CMK (cell line): ENCODE results near the gene CES5A.
A peak's percentile ranks its signal among the peaks of the same experiment; 100 is the strongest.
"Not testable (repeated sequence)": the region's sequence is repeated elsewhere in the genome, so short reads cannot be mapped to it uniquely, and the experiment has no call there.

Experiments used
- DNase-seq: peaks from one replicate; pipeline ENCODE4 v3.0.0-alpha.2; 2010; ENCODE audit warnings: low read depth

Gene CES5A

DNA sequence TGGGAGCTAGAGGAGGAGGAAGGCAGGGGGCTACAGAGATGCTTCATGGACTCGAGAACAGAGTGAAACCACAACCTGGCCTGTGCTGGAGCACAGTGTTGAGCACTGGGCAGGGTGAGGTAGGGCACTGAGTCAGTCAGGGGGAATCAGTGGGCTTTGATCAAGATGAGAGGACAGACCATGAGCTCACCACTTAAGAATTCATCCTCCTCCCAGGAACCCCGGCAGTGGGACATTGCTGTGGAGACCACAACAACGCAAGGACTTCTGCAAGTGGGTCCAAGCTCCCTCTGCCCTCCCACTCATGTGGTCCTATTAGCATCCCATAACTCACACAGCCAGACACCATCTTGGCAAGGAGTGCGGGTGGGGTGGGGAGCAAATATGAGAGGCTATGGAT lies 1.7 kb upstream of the CES5A start:
- DNase-seq, result no peak

DNA sequence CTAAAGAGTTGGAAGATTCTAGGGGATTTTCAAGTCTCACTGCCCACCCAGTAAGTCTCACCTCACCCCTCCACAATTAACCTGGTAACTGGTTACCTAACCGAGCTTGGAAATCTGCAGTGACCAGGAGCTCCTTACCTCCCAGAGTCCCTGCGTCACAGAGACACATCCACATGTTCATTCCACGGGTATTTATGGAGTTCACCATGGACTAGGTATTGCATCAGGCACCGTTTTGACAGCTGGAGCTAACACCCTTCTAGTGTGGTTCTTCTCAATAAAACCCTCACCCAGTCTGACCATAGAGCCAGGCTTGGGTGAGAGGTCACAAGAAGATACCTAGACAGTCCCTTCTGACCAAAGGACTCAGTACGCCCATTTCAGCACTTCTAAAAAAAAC lies 2.1 kb downstream of the CES5A start:
- no peak for DNase-seq

DNA sequence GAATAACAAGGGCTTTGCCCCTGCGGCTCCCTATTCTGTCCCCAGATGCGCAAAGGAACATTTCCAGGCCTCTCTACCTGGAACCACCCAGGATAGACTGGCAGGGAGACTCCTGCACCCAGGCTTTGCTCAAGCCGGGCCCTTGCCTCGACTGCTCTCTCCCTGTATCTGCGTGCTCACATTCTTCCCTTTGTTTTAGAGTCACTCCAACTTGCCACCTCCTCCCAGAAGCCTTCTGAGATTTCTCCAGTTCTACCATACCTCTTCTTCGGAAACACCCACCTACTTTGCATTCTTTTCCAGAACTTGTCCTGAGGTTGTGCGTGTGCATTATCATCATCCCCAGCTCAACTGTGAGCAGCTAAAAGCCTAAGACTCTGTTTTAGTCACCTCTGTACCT lies 3.0 kb downstream of the CES5A start:
- no peak for DNase-seq

DNA sequence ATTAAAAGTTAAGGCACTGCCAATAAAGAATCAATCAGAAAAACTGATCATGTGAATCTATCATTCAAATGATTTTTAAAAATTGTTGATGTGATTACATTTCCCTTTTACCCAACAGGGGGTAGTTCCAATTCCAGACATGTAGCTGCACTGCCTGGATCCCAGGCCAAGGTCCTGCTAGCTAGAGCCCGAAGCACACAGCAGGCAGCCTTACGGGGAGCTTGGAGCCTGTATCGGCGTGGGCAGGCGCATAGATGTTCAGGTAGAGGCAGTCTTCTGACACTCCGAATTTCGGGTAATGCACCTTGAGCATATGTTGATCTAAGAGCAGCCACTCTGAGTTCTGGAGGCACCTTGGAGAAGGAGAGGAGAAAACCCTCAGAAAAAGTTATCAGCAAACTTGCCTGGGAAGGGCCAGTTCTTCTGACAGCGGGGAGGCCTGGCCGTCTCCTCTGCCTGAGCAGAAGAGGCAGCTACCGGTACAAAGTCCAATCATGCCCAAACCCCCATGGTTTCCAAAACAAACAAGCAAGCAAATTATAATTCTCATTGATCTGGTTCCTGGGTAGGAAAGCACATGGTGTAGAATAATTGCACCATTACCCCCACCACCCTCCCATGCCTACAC lies 3.6 kb downstream of the CES5A start:
- no peak for DNase-seq

DNA sequence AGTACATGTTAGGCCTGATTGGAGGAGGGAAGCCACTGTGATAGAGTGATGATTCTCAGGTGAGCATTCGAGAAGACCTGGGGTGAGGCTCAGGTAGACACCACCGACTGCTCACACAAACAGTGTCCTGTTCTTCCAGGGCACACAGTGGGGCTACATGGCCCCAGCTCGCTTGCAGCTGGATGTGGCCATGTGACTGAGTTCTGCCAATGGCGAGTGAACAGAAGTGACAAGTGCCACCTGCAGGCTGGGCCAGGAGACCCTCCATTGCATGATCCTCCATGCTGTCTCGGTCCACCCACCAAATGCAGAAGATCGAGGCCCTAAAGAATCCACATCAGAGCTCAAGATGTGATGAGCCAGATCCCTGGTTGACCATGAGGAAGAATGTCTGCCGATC lies 6.2 kb downstream of the CES5A start:
- no peak for DNase-seq

DNA sequence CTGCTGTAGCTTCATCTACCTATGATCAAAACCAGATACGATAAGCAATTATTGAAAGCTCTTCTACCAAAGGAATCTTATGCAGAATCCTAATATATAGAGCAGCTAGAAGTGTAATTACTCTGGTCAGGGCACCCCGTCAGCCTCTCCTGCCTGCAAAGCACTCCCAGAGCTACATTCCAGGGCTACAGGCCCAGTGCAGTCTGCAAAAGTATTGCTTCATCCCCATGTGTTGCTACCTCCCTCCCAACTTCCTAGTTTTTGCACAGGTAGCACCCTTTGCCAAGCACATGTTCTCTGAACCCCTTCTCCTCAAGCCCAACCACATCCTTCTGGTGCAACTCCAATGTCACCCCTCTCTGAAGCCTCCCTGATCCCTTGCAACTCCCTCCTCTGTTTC lies 7.0 kb downstream of the CES5A start:
- no peak for DNase-seq

DNA sequence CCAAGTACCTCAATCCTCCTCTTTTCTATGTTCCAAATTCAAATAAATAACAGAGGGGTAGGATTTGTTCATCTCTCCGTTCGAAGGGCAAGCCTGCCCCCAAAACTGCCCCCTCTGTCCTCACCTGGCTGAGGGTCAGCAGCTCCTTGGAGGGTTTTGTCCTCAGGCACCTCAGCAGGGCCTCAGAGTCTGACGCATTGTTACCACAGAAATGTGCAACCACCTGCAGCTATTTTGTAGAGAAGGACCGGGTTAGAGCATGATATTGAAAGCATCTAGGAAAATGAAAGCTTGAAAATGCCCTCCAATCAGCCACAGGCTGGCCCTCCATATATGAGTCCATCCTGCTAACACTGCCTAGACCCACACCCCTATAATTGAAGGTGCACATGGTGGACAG lies 13.9 kb downstream of the CES5A start:
- no peak for DNase-seq

DNA sequence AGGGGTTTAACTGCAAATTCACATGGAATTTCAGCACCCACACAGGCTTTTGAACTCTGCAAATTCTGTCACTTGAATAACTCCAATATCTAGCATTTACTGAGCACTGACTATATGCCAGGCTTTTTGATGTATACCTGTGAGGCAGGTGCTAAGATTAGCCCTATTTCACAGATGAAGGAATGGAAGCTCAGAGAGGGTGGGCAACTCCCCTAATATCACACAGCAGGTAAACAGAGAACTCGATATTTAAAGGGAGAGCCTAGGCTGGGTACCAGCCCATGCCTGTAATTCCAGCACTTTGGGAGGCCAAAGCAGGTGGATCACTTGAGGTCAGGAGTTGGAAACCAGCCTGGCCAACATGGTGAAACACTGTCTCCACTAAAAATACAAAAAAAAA lies 17.5 kb downstream of the CES5A start:
- not testable (repeated sequence) for DNase-seq

DNA sequence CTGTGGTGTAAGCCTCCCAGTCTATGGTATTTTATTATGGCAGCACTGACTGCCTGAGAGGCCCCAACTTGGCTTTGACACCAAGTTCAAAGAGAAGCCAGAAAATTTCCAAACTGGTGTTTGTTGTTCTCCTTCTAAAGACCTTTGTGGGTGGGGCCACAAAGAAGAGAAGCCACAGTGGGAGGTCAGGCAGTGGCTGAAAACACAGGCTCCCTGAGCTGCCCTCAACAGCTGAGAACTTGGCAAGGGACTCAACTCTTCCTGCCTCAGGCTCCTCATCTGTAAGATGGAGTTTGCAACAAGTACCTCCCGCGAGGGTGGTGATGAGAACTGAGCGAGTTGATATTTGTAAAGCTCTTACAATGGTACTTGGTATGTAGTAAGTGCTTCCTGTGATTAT lies 18.2 kb downstream of the CES5A start:
- DNase-seq, result no peak

DNA sequence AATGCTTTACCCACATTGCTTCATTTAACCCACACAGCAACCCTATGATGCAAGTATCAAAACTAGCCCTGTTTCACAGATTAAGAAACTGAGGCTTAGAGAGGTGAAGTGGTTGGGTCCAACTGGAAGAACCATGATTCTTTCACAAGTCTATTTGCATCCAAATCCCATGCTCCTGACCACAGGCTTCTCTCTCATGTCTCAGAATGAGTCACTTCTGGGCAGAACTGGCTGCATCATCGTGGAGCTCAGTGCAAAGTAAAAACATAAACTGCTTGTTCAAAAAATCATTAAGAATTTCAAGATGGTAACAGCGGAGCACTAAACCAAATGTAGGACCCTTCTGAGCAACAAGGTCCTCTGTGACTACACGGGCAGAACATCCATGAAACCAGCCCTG lies 22.1 kb downstream of the CES5A start:
- no peak for DNase-seq

DNA sequence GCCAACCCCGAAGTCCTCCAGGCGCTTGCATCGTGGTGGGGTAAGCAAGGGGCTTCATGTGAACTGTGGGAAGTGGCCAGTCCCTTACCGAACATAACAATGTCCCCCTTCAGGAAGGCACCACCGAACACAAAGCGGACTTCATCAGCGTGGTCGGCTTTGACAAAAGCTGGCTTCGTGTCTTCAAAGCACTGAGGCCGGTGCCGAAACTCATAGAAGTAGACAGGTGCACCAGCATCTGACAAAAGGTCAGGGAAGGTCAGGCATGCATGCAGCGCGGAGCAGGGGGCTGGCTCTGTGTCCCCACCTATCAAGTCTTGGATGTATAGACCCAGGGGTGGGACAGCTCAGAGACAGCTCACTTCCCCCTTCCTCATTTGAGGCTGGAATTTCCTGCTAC lies 25.6 kb downstream of the CES5A start:
- no peak for DNase-seq

DNA sequence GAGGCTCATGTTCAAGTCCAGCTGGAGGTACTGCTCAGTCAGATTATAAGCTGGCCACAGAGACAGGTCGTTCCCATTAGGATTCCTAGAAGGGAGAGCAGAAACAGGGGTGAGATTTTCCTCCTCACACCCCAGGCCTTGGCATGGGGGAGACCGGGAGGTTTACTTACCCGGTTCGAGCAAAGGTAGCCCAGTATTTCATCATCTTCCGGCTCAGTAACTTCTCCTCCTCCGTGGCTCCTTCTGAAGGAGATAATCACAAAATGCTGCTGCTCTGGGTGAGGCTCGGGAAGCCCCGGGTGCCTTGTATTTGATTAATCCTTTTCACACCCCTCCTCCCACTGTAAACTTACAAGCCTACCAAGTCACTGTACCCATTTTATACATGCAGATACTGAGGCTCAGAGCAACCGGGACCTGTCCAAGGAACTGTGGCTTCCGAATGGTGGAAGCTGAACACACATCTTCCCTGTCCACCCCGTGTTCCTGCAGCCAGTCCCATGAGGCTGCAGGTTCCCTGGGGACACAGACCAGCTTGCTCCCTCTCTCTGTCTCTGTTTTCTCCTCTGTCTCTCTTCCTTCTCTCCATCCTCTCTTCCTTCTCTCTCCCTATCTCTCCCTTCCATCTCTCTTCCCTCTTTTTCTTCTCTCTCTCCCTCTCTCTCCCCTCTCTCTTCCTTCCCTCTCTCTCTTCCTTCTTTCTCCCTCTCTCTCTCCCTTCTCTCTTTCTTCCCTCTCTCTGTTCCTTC lies 28.4 kb downstream of the CES5A start:
- no peak for DNase-seq

DNA sequence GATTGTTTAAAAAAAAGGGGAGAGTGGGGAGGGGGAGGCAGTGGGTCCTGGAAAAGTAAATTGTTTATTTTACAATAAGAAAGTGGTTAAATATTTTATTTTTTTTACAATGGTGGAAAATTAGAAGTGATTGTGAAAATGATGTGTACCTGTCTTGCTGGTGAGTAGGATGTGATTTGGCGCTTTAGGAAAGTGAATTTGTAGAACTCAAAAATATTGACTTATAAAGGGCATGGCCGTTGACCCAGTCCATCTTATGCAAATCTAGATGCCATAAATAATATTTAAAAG lies 32.1 kb downstream of the CES5A start:
- no peak for DNase-seq

DNA sequence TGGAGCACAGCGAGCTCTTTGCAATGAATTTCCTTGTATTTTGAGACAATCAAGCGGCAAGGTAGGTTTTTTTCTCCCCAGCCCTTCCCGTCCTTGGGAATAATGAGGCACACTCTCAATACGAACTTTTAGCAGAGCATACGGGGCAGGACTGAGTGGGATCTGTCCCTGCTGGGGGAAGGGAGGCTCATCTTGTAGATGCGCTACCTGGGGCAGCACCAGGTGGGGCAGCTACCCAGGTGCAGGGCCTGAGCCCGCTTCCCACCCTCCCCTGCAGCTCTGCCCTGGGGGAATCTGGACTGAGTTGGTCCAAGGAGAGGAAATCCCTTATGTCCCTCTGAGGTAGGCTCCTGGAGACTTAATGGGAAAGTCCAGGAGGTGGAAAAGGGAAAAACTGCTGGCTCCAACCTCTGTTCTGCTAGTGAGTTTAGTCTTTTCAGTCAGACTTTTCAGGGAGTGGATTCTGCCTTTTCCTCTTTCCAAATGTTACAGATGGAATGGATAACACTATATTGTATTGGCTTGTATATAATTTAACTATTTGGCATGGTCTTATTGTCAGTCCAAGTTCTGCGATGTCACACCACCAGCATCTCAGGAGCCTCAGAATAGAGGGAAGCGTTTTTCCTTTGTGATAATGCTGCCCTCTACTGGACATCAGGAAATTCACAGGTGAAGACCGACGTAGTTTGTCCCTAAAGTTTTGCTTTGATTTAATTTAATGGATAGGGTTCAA lies 32.6 kb downstream of the CES5A start:
- peak; percentile 14 for DNase-seq

DNA sequence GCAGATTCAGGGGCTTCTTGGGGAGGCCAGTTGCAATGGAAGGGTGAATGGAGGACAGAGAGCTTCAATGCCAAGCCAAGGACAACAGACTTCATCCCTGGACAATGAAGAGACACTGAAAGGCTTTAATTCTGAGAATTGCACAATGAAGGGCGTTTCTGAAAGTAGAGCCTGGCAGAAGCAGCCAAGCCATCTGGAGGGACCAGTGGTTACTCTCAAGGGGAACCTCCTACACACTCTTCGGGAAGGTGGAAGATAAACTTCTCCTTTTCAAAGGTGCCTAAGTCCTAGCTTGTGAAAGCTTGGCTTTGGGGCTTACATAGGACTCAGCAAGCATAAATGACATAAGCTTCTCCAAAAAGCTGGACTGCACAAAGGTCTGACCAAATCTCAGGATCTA lies 36.1 kb downstream of the CES5A start:
- no peak for DNase-seq

DNA sequence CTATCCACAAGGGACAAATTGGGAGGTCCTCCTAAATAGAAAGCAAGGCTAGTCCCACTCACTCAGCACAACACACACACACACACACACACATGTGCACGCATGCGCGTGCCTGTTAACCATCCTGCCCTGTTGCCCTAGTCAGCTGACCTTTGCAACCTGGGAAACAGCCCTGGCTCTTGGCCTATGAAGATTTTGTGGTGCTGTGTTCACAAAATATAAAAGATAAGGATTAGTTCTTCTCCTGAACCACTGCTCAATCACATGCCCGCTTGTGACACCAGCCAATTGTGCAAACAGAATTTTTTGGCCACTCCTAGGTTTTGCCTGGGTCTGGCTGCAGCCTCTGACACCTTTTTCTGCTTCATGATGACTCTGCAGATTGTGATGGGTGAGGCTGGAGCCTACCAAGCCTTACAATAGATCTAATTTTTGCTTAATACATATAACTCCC lies 39.0 kb downstream of the CES5A start:
- no peak for DNase-seq

DNA sequence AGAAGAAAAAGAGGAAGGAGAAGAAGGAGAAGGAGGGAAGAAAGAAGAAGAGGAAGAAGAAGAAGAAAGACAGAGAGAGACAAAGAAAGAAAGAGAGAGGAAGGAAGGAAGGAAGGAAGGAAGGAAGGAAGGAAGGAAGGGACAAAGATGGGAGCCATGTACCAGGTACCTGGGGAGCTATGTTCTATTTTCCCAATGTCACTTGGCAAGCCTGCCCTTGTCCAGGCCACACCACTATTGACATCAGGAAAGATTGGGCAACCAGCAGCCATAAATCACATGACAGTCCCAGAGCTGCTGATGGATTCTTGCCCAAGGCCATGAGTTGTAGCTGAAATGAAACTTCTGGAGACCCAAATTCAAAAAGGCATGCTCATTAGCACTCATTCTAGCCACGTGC lies 39.6 kb downstream of the CES5A start:
- DNase-seq, result no peak

DNA sequence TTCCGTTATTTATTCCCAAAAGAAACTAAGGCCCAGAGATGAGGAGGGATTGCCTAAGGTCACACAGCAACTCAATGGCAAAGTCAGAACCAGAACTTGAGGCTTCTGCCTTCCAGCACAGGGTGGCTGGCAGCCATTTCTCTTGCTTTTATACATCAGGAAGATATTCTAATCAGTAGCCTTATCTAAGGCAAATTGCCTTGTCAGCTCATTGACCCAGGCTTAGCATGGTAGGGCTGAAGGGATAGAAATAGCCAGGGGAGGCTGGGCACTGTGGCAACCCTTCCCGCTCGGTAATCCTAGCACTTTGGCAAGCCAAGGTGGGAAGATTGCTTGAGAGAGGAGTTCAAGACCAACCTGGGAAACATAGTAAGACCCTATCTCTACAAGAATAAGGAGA lies 40.0 kb downstream of the CES5A start:
- DNase-seq, result not testable (repeated sequence)

DNA sequence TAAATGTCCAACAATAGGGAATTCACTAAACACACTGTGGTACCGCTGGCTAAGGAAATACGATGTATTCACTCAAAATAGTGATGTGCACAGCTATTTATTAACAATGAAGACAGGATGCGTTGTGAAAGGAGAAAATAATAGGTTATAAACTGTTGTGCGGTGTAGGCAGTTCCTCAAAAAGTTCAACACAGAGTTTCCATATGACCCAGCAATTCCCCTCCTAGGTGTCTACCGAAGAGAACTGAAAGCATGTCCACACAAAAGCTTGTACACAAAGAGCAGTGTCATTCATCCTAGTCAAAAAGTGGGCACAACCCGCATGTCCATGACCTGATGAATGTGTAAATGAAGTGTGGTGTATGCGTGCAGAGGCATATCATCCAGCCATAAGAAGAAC lies 41.1 kb downstream of the CES5A start:
- DNase-seq, result no peak

DNA sequence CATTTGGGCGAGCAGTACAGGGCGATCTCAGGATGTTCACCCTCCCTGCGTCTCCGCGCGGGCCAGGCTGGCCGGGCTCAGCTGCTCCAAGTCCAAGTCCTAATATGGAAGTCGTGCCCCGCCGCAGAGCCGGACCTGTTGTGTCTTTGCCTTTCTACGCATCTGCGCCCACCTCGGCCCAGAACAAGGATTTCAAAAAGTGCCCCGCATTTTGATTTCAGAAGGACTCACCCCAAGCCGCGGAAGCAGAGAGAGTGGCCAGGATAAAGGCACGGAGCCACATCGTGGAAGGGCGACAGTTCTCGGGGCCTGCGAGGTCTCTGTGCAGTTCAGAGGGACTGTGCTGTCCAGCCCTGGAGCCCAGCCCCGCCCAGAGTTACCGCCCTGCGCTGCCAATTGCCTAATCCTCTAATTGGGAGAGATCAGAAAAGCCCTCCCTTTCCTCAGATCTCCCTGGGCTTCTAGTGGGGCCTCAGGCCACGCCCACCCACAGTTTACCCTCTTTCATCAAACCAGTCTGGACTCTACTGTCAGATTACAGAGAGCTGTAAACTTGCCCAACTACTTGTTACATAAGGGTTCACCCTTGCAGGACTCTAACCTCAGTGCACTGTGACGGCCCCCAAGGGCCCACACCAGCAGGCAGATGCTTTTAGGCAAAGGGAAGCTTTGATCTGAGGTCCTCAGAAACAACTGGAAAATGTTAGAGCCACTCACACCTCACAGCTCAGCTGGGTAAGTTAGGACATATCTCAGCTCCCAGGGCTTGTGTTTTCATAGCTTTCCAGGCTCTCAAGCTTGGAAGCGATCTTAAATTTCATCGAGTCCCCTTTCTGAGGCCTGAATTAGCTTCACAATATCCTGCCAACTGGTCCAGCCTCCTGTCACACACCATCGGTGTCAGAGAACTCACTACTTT lies 42.1 kb downstream of the CES5A start, which contains the start of gene CES1:
Gene CES1, minus strand, starts transcription at position 324 of the 919 bp plus-strand sequence. Its CDS starts 41 bp downstream, at position 283.
- DNase-seq, result no peak

DNA sequence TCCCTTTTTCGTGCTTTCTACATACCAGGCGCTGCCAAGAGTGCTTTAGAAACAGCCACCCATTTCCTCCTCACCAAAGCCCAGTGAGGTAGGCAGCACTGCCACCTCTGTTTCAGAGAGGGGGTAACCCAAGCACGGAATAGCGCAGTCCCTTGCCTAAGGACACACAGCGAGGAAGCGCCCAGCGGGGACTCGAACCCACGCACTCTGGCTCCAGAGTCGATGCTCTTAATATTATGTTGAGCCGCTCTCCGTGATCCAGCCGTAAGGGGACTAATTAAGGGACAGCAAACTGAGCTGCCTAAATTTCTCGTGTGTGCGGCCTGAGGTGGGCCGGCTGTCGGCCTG lies 42.8 kb downstream of the CES5A start:
- DNase-seq, result no peak

DNA sequence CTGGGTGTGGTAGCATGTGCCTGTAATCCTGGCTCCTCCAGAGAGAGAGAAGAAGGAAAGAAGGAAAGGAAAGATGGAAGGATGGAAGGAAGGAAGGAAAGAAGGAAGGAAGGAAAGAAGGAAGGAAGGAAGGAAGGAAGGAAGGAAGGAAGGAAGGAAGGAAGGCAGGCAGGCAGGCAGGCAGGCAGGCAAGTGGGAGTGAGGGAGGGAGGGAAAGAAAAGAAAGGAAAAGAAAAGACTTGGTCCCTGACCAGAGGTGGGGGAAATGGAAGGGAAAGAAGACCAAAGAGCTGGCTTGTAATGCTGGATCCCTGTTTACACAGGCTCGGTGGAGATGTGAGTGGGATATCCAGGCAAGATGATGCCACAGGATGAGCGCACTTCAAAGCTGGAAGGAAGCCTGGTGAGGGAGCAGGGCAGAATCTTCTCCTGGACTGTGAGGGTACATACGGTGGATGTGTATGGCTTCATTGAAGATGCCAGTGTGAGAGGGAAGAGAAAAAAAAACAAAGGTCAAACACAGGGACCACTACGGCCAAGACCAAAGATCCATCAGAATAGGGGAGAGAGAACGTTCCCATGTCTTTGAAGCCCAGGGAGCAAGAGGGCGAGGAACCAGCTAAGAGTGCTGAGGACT lies 44.4 kb downstream of the CES5A start:
- DNase-seq, result no peak
